Measurements from ENCODE around the gene PTGDS.

PTGDS gene

GRCh38 chr9:136957901-136958300 lies 19.4 kb upstream of the PTGDS start:
- DNase-seq (ENCODE audit: low read depth in 2 of 2), result no peak

- no peak for DNase-seq (ENCODE audit: low read depth in 2 of 2)
Measured at GRCh38 chr9:136958473-136958872, 18.8 kb upstream of the PTGDS start.

GRCh38 chr9:136958898-136959850 lies 18.1 kb upstream of the PTGDS start:
- DNase-seq (ENCODE audit: low read depth in 2 of 2), result no peak

- no peak for DNase-seq (ENCODE audit: low read depth in 2 of 2)
Measured at GRCh38 chr9:136960212-136960937, 16.9 kb upstream of the PTGDS start.

GRCh38 chr9:136960938-136961275 lies 16.4 kb upstream of the PTGDS start:
- no peak for DNase-seq (ENCODE audit: low read depth in 2 of 2)

- no peak for DNase-seq (ENCODE audit: low read depth in 2 of 2)
Measured at GRCh38 chr9:136961279-136962065, 15.8 kb upstream of the PTGDS start.

GRCh38 chr9:136962163-136962562 lies 15.1 kb upstream of the PTGDS start:
- DNase-seq (ENCODE audit: low read depth in 2 of 2), result no peak

GRCh38 chr9:136962701-136963248 lies 14.5 kb upstream of the PTGDS start:
- no peak for DNase-seq (ENCODE audit: low read depth in 2 of 2)

GRCh38 chr9:136963341-136963740 lies 14.0 kb upstream of the PTGDS start:
- no peak for DNase-seq (ENCODE audit: low read depth in 2 of 2)

- no peak for DNase-seq (ENCODE audit: low read depth in 2 of 2)
Measured at GRCh38 chr9:136963751-136964150, 13.6 kb upstream of the PTGDS start.

- no peak for DNase-seq (ENCODE audit: low read depth in 2 of 2)
Measured at GRCh38 chr9:136964171-136964689, 13.1 kb upstream of the PTGDS start.

- no peak for DNase-seq (ENCODE audit: low read depth in 2 of 2)
Measured at GRCh38 chr9:136964833-136965422, 12.4 kb upstream of the PTGDS start.

GRCh38 chr9:136965771-136966484 lies 11.4 kb upstream of the PTGDS start:
- no peak for DNase-seq (ENCODE audit: low read depth in 2 of 2)

- no peak for DNase-seq (ENCODE audit: low read depth in 2 of 2)
Measured at GRCh38 chr9:136968333-136969127, 8.8 kb upstream of the PTGDS start.

GRCh38 chr9:136969150-136969549 lies 8.2 kb upstream of the PTGDS start:
- DNase-seq (ENCODE audit: low read depth in 2 of 2), result no peak

- no peak for DNase-seq (ENCODE audit: low read depth in 2 of 2)
Measured at GRCh38 chr9:136969774-136970173, 7.5 kb upstream of the PTGDS start.

- DNase-seq (ENCODE audit: low read depth in 2 of 2), result no peak
Measured at GRCh38 chr9:136970361-136970760, 6.9 kb upstream of the PTGDS start.

GRCh38 chr9:136971746-136972145 lies 5.6 kb upstream of the PTGDS start:
- DNase-seq (ENCODE audit: low read depth in 2 of 2), result no peak

GRCh38 chr9:136972335-136972734 lies 5.0 kb upstream of the PTGDS start:
- DNase-seq (ENCODE audit: low read depth in 2 of 2), result no peak

GRCh38 chr9:136972743-136973142 lies 4.6 kb upstream of the PTGDS start:
- DNase-seq (ENCODE audit: low read depth in 2 of 2), result no peak
